ENCODE data around the gene ADAMTS12. TPM values are rescaled to one million over a fixed set of nuclear protein-coding genes. Genes with fewer than 3 reads are reported as not detected.

The ADAMTS12 gene
- total RNA-seq, 1 donor from 2014 or later = 0.52 TPM

DNA sequence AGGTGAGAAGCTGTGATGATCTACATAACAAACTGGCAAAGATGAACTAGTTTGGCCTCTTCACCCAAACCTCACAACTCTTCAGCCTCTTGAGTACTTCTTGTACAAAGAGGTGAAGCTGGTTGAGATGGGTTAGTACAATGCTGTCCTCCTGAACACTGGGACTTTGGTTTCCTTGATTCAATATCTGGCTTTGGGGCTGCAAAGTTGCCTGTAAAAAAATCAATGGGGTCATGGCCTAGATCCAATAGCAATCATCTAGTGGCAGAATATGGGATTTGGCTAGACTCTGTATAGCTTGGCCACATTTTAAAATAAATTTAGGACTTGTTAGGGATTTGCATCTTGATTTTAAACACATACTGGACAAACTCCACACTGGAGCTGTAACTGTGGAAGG is 179.1 kb downstream of the ADAMTS12 start:
- no peak for ATAC-seq

DNA sequence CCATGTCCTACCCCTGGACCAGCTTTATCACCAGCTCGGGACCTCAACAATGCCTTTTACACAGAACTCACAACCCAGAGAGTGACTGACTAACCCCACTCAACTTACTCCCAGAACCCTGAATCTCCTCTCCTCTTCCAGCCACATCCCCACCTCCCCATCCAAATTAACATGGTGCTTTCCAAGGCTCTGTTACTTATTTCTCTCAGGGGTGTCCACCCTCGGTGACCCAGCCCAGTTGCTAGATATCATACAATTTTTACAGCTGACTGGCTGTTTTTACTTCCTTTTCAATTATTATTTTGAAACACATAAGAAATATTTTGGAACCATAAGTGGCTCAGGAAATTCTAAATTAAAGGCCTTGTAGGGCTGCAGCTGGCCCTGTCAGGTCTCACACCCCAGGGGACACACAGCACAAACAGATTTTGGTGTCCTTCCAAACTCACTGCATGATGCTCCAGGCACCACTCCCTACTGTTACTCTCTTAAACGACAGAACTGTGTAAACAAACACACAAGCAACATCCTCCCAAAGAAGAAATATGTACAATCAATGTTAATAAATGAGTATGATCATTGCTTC is 180.6 kb downstream of the ADAMTS12 start:
- no peak for ATAC-seq

DNA sequence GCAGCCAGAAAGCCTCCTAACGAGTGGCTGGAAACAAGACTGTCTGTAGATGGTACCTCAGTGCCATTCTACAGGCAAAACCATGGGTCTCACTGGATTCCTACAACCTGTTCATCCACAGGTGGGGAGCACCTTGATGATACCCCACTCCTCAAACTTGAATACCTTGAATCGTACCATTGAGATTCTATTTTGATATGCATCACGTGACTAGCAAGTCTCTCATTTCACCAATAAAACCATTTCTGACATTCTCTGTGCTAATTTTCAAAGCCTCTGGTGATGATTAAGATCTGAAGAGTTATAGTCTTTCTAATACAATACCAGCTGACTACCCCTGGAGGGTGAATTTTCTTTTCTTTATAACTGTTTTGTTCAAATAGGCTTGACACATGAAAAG is 188.9 kb downstream of the ADAMTS12 start:
- no peak for ATAC-seq

DNA sequence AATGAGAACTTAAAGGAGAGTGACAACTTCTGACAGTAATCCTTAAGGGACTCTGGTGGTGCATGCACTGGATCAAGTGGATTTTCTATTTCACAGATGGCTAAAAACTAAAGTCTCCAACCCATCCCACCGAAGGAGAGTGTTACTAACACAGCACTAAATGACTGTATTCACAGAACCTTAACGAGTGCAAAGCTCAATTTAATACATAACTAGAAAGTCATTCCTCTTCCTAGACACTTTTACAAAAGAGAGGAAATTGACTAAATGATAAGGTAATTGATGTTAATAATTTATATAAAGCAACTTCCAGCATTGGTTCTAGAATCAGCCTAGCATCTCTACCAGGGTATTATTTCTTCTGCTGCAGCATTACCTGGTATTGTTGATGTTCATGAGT is 189.8 kb downstream of the ADAMTS12 start:
- ATAC-seq = no peak

DNA sequence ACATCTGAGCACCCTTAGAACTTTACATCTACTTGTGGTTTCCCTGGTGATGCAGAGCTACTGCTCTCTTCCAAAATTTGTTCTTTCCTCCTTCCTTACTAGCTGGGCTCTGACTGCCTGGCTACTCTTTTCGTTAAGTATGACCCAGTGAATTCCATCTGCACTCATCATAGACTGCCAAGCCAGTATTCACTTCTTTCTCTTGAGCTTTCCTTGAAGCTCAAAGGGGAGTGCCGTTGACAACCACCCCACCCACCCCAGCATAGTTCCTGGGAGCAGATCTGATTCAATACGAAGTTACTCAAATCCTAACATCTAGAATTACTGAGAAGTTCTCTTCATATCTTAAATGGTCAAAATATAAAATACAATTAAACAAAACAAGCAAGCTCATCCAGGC is 190.5 kb downstream of the ADAMTS12 start:
- ATAC-seq = no peak

DNA sequence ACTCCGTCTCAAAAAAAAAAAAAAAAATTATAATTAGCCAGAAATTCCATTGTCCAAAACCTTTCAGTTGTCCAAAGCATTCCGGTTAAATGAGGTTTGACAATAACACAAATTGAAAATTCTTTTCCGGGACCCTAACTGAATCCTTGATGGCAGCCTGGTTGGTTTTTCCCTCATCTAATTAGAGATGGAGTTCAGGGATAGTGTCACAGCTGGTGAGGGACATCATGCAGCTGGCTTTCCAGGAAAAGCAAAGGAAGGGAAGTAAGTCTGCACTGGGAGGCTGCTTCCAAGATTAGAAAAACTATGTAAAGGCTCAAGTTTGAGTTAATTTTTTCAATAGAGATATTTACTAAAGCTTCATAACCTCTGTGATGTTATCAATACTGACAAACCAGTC is 195.4 kb downstream of the ADAMTS12 start:
- ATAC-seq = no peak

DNA sequence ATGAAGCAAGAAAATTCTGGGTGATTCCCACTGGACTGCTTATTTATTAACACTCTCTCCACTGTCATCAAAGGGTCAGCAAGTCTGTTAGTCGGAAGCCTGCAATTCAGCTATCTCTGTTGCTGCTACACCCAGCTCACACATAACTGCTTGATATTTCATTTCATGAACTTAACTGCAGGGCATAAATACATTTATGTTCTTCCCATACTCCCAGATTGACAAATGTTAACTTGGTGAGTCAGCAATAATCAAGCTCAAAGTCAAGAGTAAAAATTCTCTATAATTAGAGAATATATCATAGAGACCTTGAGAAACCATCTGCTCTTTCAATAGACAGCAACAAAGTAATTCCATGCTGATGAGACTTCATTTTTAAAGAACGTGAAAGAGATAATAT is 198.8 kb downstream of the ADAMTS12 start:
- ATAC-seq = no peak

DNA sequence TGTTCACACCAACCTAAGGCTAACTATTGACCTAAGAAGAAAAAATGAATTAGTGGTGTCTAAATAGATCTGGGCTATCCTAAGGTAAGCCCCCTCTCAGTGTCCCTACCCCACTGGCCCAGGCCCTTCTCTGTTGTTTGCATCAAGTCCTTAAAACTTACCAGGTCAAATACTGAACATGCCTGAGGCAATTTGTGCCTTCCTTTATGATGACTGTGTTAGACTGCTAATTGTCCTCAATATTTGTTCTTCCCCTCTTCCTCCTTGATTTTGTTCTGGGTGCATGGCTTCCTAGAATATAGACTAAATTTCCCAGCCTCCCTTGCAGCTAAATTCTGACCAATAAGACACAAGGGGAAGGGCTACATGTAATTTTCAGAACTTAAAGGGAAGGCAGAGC is 199.9 kb downstream of the ADAMTS12 start:
- no peak for ATAC-seq

DNA sequence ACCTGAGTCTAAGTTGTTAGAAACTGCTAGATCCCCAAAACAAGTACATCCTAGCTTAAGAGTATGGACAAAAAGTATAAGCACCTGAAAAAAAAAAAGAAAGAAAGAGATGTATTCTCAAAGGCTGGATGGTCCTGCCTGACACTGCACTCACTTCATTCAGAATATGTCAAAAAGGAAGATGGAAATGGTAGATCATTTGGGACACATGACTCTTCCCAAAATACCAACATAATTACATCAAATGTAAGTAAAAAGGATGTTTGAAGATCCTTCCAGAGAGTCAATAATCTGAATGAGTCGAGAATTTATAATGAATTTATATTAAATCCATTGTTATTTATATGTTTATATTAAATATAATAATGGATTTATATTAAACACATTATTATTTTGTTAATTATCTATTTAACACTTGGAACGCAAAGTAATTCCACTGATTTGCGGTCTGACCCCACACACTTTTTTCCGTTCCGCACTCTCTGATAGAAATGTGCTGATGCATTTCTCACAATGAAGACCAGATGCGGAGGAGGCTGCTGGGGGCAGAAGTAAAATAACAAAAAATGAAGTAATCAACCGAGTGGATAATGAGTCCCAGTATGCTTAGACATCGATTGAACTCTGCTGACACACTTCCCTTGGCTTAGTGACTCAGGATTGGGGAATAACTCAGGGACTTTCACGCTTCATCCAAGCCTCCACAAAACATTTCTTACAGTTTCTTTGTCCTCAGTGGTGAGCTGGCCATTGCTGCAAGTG is 201.2 kb downstream of the ADAMTS12 start:
- no peak for ATAC-seq

DNA sequence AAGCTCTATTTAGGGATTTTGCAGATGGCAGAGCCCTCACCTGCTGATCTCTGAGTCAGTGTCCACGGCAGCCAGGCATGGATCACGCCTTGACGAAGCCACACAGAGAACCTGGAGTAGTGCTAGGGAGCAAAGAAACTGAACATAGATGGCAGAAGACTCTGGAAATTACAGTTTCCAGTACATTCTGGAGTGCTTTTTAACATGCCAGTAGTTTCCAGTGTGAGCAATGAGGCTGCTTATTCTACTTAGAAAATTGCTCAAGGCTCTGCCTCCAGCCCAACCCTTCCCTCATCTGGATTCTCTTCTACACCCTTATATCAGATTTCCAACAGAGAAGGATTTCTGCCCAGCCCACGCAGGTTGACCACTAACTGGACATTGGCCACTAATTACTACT is 203.3 kb downstream of the ADAMTS12 start:
- no peak for ATAC-seq

DNA sequence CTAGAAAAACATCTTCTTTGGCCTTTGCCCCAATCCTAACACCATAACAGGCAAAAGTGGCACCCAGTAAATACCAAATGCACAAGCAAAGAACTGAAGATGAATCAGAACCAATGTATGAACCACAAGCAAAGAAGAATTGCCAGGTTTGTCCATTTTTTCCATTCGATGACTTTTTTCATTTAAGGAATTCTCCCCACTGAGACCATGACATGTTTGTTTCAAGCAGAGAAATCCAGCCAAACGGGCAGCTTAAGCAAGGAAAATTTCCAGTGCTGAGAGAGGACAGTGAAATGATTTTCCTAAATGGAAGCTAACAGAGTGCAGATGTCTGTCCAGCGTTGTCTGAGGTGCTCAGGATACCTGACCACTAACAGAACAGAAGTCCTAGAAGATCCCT is 203.7 kb downstream of the ADAMTS12 start:
- ATAC-seq = no peak

DNA sequence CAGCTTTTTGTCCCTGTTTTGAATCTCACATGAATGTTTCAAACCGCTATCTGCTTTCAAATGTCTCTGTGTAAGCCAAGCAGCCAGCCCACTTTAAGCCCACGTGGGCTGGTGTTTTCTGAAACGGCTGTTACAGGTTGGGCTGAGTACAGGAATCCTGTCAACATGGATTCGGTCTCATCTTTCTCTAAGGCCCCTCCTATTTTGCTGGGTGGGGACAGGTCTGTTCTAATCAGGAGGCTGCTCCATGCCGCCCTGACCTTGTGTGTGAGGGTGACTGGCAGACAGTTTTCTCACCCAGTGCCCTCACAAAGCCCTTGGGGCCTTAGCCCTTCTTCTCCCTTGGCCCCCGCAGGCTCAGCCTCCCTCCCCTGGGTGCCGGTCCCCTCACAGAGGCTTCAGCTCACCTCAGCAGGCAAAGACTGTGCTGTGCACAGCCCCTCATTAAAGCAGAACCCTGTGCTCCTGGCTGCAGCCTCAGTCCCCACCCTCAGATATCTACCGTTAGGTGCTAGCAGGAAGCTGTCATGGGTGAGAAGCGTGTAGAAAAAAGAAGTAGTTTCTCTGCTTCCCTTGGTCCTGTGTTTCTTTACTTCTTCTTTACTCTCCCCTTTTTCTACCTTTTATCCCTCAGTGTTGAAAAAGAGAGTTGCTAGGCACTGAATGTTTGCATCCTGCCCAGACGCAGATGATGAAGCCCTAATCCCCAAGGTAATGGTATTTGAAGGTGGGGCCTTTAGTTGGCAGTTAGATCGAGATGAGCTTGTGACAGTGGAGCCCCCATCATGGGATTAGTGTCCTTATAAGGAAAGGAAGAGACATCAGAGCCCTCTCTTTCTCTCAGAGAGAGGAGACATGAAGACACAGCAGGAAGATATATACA is 205.7 kb downstream of the ADAMTS12 start:
- ATAC-seq = no peak

DNA sequence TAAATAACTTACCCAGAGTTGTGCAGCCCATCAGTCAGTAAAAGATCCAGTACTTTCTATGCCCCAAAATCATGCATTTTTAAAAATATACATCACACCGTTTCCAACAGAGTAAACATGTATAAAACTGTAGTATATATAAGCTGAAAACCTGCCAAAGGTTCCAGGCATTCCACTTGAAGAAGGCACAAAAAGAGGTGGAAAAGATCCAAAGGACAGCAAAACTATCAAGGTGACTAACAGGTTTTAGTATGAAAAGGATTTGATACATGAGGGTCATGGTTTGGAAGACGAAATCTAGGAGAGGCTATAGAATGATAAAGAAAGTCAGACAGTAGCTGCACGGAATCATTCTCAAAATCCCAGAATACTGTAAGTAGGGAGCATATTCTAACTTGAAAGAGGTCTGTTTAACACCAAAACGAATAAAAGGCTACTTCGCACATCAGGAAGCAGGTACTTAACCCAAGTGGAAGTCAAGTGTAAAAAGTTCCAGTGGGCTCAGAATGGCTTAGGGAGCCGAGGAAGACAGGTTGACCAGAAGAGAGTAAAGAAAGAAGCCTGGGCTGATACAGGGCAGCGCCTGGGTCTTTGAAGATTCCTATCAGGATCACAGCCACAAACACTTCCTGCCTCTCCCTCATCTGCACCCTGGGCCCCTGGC is 207.2 kb downstream of the ADAMTS12 start:
- no peak for ATAC-seq

DNA sequence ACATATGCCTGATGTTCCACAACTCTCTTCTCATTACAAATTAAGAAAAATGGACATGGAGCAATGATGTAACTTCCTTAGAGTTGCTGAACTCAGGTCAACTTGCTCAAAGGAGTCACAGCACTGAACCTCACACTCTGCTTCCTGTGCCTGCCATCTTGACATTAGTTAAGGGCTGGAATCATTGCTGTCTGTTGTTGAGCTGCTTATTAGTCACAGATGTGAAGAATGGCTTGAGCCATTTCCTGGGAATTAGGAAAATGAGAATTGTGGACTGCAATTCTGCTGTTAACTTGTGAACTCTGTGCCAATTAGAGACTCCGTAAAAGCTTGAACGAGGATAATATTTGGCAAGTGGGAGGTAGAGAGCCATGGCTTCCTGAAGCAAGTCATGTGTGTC is 212.0 kb downstream of the ADAMTS12 start:
- ATAC-seq = no peak

DNA sequence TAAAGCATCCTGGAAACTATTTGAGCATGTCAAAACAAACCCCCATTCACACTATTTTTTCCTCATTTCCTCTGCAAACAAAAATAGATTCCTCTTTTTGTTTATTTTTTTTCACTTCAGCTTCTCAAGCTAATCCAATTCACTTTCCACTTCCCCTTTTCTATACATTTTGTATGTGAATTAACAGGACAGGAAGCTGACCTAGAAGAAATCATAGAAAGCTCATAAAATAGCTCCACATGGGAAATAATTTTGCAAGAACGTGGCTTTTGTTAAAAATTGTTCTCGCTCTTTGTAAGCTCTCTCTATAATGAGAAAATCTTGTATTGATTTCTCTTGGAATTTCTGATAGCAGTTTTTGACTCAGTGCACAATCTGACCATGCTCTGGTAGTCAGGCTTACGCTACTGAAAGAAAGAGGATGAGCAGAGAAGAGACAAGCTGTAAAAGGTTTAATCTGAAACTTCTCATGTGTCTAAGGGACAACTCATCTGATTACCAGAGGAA is 215.8 kb downstream of the ADAMTS12 start:
- no peak for ATAC-seq

DNA sequence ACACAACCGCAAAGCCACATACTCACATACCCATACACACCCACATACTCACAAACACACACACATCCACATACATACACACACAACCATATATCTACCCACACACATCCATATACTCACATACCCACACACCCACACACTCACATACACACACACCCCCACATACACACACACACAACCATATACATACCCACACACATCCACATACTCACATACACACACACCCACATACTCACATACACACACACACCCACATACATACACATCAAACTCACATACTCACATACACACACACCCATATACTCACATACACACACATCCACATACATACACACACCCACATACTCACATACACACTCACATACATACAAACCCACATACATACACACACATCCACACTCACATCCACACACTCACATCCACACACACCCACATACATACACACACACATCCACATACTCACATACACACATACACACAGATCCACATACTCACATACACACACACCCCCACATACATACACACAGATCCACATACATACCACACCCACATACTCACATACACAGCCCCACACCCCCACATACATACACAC is 220.0 kb downstream of the ADAMTS12 start:
- ATAC-seq = peak; percentile 15

DNA sequence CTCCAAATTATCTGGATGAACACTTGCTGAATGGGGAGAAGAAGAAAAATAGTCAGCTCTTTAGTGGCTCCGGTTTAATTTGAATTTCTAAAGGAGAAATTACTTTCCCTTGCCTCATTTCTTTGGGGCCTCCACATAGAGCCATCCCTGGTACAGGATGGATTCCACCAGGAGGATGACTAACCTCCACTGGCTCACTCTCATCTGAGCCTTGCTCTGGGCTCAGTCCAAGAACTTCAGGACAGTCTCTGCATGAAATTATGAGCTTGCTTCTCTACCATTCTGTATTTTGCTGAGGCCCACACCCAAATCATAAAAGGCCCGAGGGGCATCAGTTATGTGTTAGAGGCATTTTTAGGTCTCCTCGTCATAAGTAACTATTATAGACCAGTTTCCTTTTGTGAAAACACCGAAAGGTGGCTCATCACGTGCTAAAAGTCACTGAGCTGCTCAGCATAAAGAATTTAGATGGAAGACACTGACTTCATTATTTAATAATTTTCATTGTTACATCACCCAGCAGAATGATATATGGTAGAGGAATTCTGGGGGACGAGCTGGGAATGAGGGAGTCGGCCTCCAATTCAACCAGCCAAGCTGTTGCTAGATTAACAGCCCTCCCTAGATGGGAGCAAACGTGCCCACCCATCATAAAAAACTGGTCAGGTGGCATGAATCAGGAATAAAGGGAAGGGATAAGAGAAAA is 228.9 kb downstream of the ADAMTS12 start:
- no peak for ATAC-seq

DNA sequence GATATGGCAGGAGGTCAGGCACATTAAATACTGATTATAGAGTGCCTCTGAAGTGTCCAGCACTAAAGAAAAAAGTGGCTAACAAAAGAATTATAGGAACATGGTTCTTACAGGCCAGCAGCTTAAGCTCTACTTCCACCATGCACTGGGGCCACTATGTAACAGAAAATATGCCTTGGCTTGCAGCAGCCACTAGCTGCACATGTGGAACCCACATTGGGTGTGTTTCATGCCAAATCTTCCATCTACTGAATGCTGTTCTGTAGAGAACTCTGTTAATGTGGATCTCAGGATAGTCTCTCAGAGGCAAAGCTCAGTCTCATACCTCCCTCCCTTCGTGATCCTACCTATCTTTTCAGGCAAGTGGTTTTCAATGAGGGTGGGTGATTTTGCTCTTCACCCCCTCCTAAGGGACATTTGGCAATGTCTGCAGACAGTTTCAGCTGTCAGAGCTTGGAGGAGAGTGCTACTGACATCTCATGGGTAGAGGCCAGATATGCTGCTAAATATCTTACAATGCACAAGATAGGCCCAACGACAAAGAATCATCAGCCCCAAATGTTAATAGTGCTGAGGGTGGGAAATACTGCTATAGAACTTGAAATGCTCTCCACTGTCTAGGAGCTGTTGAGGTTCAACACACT is 232.1 kb downstream of the ADAMTS12 start:
- ATAC-seq = no peak

DNA sequence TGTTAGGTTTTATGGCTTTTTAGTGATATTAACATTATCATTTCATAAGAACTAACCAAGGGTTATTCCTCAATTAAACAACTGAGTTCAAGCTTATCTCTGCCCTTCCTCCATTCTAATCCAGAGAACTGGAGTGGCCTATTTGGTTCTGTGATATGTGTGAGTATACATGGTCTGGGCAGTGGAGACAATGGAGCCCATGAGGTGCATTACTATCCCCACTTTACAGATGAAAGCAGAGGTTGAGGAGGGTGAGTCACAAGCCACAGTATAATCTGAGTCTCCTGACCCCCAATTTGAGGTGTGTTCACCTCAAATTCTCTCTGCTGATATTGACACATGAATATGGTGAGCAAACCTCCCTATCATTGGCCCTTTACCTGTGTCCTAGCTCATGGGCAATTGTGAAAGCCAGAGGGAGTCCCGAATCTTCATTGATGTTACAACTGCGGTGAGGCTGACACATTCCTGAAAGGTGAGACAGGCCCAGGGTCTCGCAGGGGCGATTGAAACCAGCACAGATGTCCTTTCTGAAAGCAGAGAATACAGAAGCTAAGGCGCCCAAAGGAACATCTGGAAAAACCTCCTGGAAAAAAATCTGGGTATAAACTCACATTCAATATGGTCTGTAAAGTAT is 233.9 kb downstream of the ADAMTS12 start:
- no peak for ATAC-seq

DNA sequence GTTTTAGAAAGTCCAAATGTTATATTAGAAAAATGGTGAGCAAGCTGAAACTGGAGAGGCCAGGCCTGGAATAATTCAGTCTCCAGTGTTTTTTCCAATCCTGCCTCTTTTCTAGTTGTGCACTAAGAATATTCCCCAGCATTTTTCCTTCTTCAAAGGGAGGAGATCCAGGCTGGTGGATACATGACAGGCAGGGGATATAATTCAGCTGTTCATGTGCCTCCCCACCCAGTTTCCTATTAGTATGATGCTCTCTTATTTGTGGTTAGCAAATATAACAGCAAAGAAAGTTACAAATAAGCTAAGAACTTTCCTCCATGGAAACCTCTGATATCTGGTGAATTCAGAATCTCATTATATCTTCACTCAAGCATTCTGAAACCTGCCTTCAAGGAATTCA is 234.6 kb downstream of the ADAMTS12 start:
- no peak for ATAC-seq

DNA sequence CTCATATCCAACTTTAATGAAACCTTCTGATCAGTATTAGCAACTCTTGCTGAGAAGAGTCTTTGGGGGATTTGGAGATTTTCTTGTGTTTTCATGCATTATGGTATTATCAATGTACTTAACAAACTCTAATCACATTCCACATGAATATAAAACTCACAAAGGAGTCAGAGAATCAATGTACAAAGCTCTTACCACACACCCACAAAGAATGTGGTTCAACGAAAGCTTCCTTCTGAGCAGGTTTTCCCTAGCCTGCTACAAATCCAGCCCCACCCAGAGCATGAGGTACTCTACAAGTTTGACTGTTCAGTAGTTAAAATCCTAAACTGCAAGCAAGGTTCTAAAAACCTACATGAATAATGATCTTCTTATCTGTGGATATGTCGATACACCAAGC is 240.9 kb downstream of the ADAMTS12 start:
- ATAC-seq = peak; percentile 73
